Tibial nerve (tissue), 4 donors: ENCODE data around the gene AOPEP. TPM values are rescaled to one million over a fixed set of nuclear protein-coding genes. Genes with fewer than 3 reads are reported as not detected.

Source experiments
- DNase-seq, 2 donors: peaks; one replicate each; pipeline ENCODE4 v3.0.0-alpha.2; 2019; ENCODE audit warnings: low spot score in 2 of 2
- H3K27ac ChIP-seq, 4 donors: fragments of 200-600 bp; sonication (generic) in 3 of 4; one replicate each; pipeline ENCODE4 v1.5.1; 2017 to 2019; ENCODE audit warnings: mild to moderate bottlenecking in 1 of 4
- H3K27me3 ChIP-seq, 2 donors: fragments of 200-600 bp; sonication (generic) in 1 of 2; one replicate each; pipeline versions ENCODE4 v1.5.1 to v1.6.0; 2017 to 2019
- H3K36me3 ChIP-seq, 3 donors: fragments of 200-600 bp; sonication (generic); one replicate each; pipeline ENCODE4 v1.5.1; 2018 to 2019
- H3K4me1 ChIP-seq, 4 donors: fragments of 200-600 bp; sonication (generic) in 3 of 4; one replicate each; pipeline ENCODE4 v1.5.1; 2017 to 2019
- H3K4me3 ChIP-seq, 4 donors: fragments of 200-600 bp; sonication (generic) in 3 of 4; one replicate each; pipeline ENCODE4 v1.5.1; 2017 to 2019; ENCODE audit warnings: mild to moderate bottlenecking in 1 of 4, moderate library complexity in 1 of 4
- H3K9me3 ChIP-seq, 4 donors: fragments of 200-600 bp; sonication (generic) in 3 of 4; one replicate each; pipeline ENCODE4 v1.5.1; 2017 to 2019
- CTCF ChIP-seq, 5 experiments: fragments of 200-600 bp in 3 of 5; fragments of 450-650 bp in 2 of 5; sonication (generic) in 3 of 5; IDR thresholded peaks; one replicate each; pipeline ENCODE4 v1.5.1; 2016 to 2019; ENCODE audit warnings: antibody characterized with exemption in 5 of 5, mild to moderate bottlenecking in 3 of 5, moderate library complexity in 2 of 5
- EP300 ChIP-seq, 2 donors: sonication (generic); formaldehyde crosslinking; IDR thresholded peaks; one replicate each; pipeline ENCODE4 v1.6.1; 2017; ENCODE audit warnings: antibody characterized with exemption in 2 of 2, mild to moderate bottlenecking in 1 of 2
- POLR2A ChIP-seq, 2 donors: fragments of 450-650 bp; IDR thresholded peaks; one replicate each; pipeline ENCODE4 v1.6.1; 2017; ENCODE audit warnings: antibody characterized with exemption in 2 of 2, mild to moderate bottlenecking in 2 of 2, moderate library complexity in 2 of 2
- WGBS, 2 donors: methylation state at CpG; one replicate each; pipeline ENCODE4 v1.1.5; 2018; 5-methylcytosine and 5-hydroxymethylcytosine counted together
- total RNA-seq, 4 donors: library from RNA; depleted of rRNA; stranded (reverse); fragments of >200 nt; gene quantifications; one replicate each; pipeline ENCODE4 v1.1.0, GENCODE V29; 2016

AOPEP gene
- total RNA-seq, 4 donors from 2014 or later: 236 to 323 (median 265) TPM

DNA sequence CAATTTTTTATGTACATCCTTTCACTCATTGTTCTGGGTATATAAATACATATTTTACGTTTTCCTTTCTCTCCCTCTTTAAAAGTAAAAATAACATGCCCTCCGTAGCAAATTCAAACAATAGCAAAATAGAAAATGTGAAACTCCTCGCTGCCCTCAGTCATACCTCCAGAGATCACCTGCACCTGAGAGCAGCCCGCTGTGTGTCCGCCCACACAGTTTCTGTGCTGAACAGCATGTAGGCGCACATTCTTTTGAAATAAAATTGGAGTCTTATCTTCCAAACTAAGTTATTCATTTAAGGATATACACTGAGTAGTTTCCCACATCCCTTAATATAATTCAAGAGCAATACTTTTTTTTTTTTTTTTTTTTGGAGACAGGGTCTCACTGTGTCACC is 255.7 kb downstream of the AOPEP start:
- TF ChIP-seq CTCF (IDR thresholded peaks at IDR 0.05): no peak
- TF ChIP-seq EP300 (IDR thresholded peaks at IDR 0.05): no peak
- no peak for TF ChIP-seq POLR2A (IDR thresholded peaks at IDR 0.05)
- H3K27me3 ChIP-seq: no peaks in the 10 kb centered on the region
- H3K4me1 ChIP-seq: peaks cover 0 to 20% (median 0%) of the 10 kb centered on the region in 4 donors
- peaks cover 0 to 25% (median 0%) of the 10 kb centered on the region in 3 donors for H3K36me3 ChIP-seq
- no peak for DNase-seq
- no peak overlapping the region for H3K4me3 ChIP-seq
- H3K9me3 ChIP-seq: no peaks in the 10 kb centered on the region
- 82 to 89% methylated on average over 6 of the region's 6 CpGs for WGBS, 2 donors
- no peak overlapping the region for H3K27ac ChIP-seq

DNA sequence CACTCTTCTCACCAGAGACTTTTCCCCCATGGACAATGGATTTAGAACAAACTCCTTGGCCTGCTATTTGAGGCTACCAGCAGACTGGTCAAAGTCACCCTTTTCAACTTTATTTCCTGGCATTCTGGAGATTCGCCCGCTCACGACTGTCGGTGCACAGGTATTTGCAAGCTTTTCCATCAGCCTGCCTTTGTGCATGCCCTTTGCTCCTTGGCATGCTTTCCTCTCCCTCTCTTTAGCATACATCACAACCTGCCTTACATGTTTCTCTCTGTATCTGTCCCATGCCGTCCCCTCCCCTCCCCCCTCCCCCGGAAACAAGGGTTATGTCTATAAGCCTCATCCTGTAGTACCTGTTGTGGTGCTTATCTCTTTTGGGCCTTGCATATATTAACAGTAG is 257.1 kb downstream of the AOPEP start:
- Histone ChIP-seq H3K36me3 (peaks cover 0 to 31% (median 0%) of the 10 kb centered on the region in 3 donors), H3K27me3 (no peaks in the 10 kb centered on the region), H3K9me3 (no peaks in the 10 kb centered on the region), H3K4me1 (peaks cover 0 to 20% (median 0%) of the 10 kb centered on the region in 4 donors), H3K27ac (no peak overlapping the region), H3K4me3 (no peak overlapping the region)
- whole genome bisulfite sequencing, 2 donors: 93 to 95% methylated on average over 6 of the region's 6 CpGs
- DNase-seq: no peak
- TF ChIP-seq EP300 (IDR thresholded peaks at IDR 0.05) (no peak), POLR2A (IDR thresholded peaks at IDR 0.05) (no peak)

DNA sequence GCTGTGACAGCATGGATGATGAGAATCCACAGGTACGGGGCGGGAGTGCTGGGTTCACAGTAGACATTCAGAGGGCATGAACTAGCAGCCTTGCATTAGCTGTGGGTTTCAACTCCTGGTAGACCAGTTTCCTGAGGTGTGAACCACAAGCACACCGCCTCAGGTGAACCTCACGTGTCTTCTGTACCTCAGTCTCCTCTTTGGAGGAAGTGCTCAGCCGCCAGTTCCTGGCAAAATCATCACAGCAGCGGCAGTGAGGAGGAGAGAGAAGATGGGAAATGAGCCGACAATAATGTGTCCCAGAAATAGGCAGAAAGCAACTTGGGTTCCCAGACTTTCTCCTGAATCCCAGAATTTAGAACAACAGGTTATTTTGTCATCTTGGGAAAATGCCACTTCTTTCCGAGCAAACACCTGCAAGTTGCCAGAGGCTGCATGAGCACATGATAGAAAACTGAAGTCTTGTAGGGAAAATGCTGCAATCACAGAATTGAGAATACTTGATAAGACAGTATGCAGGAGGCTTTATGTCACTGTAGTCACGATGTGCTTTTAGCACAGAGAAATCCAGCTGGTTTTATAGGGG is 258.5 kb downstream of the AOPEP start:
- H3K27me3 ChIP-seq: no peaks in the 10 kb centered on the region
- H3K9me3 ChIP-seq: no peaks in the 10 kb centered on the region
- peaks cover 0 to 34% (median 0%) of the 10 kb centered on the region in 3 donors for H3K36me3 ChIP-seq
- H3K4me1 ChIP-seq: peaks cover 0 to 18% (median 0%) of the 10 kb centered on the region in 4 donors
- no peak for DNase-seq
- no peak overlapping the region for H3K27ac ChIP-seq
- WGBS, 2 donors: 93 to 97% methylated on average over 9 of the region's 9 CpGs
- TF ChIP-seq CTCF (IDR thresholded peaks at IDR 0.05): no peak
- no peak for TF ChIP-seq EP300 (IDR thresholded peaks at IDR 0.05)
- no peak for TF ChIP-seq POLR2A (IDR thresholded peaks at IDR 0.05)
- H3K4me3 ChIP-seq: no peak overlapping the region

- no peak for TF ChIP-seq EP300 (IDR thresholded peaks at IDR 0.05)
- no peak for TF ChIP-seq POLR2A (IDR thresholded peaks at IDR 0.05)
- no peak for TF ChIP-seq CTCF (IDR thresholded peaks at IDR 0.05)
- DNase-seq: no peak
- H3K27ac ChIP-seq: no peak overlapping the region
- H3K36me3 ChIP-seq: peaks cover 0 to 28% (median 0%) of the 10 kb centered on the region in 3 donors
- WGBS, 2 donors: 90 to 94% methylated on average over 3 of the region's 3 CpGs
- no peaks in the 10 kb centered on the region for H3K27me3 ChIP-seq
- peaks cover 0 to 11% (median 0%) of the 10 kb centered on the region in 4 donors for H3K4me1 ChIP-seq
- no peak overlapping the region for H3K4me3 ChIP-seq
- H3K9me3 ChIP-seq: no peaks in the 10 kb centered on the region
Measured at GRCh38 chr9:94985649-94986048, 259.1 kb downstream of the AOPEP start.

GRCh38 chr9:94987731-94988130 is 261.2 kb downstream of the AOPEP start:
- Histone ChIP-seq H3K27ac (no peak overlapping the region), H3K27me3 (no peaks in the 10 kb centered on the region), H3K36me3 (peaks cover 0 to 26% (median 0%) of the 10 kb centered on the region in 3 donors), H3K9me3 (no peaks in the 10 kb centered on the region), H3K4me1 (no peaks in the 10 kb centered on the region), H3K4me3 (no peak overlapping the region)
- WGBS, 2 donors: 87 to 88% methylated on average over 1 of the region's 1 CpG
- no peak for DNase-seq
- TF ChIP-seq CTCF (IDR thresholded peaks at IDR 0.05): no peak
- no peak for TF ChIP-seq EP300 (IDR thresholded peaks at IDR 0.05)
- no peak for TF ChIP-seq POLR2A (IDR thresholded peaks at IDR 0.05)
